NB4 (cell line): ENCODE results near the gene EMP1.

ENCODE experiments used
- POLR2A ChIP-seq: IDR thresholded peaks from 2 replicates; pipeline ENCODE4 v1.6.1; 2011; ENCODE audit warnings: mild to moderate bottlenecking; ENCODE audit not compliant: insufficient read length; ENCODE audit errors: extremely low read depth
- TF ChIP-seq, protein P1 (sequence below): IDR thresholded peaks from one replicate; pipeline ENCODE4 v1.5.1; 2012; ENCODE audit warnings: low read depth, low read length

DNA sequence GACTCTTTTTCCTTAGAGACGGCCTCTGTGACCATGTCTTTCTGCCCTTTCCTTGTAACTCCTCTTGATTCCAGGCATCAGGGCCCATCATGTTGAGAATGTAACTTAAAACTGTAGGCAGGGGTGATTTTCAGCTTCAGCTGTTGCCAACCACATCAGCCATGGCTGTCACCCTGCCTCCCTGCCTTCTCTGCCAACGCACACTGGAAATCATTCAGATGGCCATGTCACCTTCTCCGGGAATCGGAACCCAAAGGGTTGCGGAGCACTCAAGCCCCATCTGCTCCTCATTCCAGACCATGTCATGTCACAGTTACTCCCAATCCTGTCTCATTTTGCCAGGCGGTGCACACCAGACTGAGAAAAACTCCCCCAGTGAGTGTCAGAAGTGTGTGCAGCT is 72.1 kb downstream of the EMP1 start:
- TF ChIP-seq, protein P1, sequence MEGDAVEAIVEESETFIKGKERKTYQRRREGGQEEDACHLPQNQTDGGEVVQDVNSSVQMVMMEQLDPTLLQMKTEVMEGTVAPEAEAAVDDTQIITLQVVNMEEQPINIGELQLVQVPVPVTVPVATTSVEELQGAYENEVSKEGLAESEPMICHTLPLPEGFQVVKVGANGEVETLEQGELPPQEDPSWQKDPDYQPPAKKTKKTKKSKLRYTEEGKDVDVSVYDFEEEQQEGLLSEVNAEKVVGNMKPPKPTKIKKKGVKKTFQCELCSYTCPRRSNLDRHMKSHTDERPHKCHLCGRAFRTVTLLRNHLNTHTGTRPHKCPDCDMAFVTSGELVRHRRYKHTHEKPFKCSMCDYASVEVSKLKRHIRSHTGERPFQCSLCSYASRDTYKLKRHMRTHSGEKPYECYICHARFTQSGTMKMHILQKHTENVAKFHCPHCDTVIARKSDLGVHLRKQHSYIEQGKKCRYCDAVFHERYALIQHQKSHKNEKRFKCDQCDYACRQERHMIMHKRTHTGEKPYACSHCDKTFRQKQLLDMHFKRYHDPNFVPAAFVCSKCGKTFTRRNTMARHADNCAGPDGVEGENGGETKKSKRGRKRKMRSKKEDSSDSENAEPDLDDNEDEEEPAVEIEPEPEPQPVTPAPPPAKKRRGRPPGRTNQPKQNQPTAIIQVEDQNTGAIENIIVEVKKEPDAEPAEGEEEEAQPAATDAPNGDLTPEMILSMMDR: no peak
- no peak for TF ChIP-seq POLR2A
